Stimulated activated CD8-positive, alpha-beta memory T cell treated with anti-CD3 and anti-CD28 coated beads, Interleukin-2, amount 100 ng/mL, for 1 hour (primary cell): ENCODE results near the gene ARHGAP40.
"Not testable (repeated sequence)": the region's sequence is repeated elsewhere in the genome, so short reads cannot be mapped to it uniquely, and the experiment has no call there.

ENCODE experiments used
- DNase-seq, 2 donors: peaks; one replicate each; pipeline ENCODE4 v3.0.0-alpha.2; 2020; ENCODE audit warnings: low read depth in 2 of 2

The ARHGAP40 gene

GRCh38 chr20:38588303-38588702, 13.3 kb upstream of the ARHGAP40 start:
- DNase-seq: no peak

GRCh38 chr20:38589351-38589750, 12.3 kb upstream of the ARHGAP40 start:
- DNase-seq: no peak

GRCh38 chr20:38589967-38590675, 11.5 kb upstream of the ARHGAP40 start:
- DNase-seq: no peak

GRCh38 chr20:38590676-38591473, 10.7 kb upstream of the ARHGAP40 start:
- DNase-seq: no peak

- no peak for DNase-seq
These were observed 9.9 kb upstream of the ARHGAP40 start for GRCh38 chr20:38591474-38592410.

GRCh38 chr20:38592411-38592790, 9.2 kb upstream of the ARHGAP40 start:
- not testable (repeated sequence) for DNase-seq

GRCh38 chr20:38594281-38594680, 7.3 kb upstream of the ARHGAP40 start:
- not testable (repeated sequence) for DNase-seq

GRCh38 chr20:38595886-38596285, 5.7 kb upstream of the ARHGAP40 start:
- DNase-seq: not testable (repeated sequence)

- no peak for DNase-seq
These were observed 2.2 kb upstream of the ARHGAP40 start for GRCh38 chr20:38599410-38599882.

GRCh38 chr20:38600057-38600456, 1.6 kb upstream of the ARHGAP40 start:
- DNase-seq: no peak

GRCh38 chr20:38602185-38602581, 574 bp downstream of the ARHGAP40 start:
- no peak for DNase-seq

GRCh38 chr20:38603286-38603685, 1.7 kb downstream of the ARHGAP40 start:
- no peak for DNase-seq

GRCh38 chr20:38604873-38605303, 3.3 kb downstream of the ARHGAP40 start:
- DNase-seq: no peak

- DNase-seq: no peak
These were observed 5.7 kb downstream of the ARHGAP40 start for GRCh38 chr20:38607351-38607750.

- DNase-seq: no peak
These were observed 6.6 kb downstream of the ARHGAP40 start for GRCh38 chr20:38608188-38608587.

GRCh38 chr20:38609815-38610214, 8.2 kb downstream of the ARHGAP40 start:
- no peak for DNase-seq

- DNase-seq: no peak
These were observed 8.9 kb downstream of the ARHGAP40 start for GRCh38 chr20:38610521-38610920.

GRCh38 chr20:38612751-38613515, 11.3 kb downstream of the ARHGAP40 start:
- no peak for DNase-seq

- no peak for DNase-seq
These were observed 13.7 kb downstream of the ARHGAP40 start for GRCh38 chr20:38615283-38615682.

- DNase-seq: no peak
These were observed 14.8 kb downstream of the ARHGAP40 start for GRCh38 chr20:38616457-38616856.
